ENCODE data around the gene PSAPL1. TPM values are rescaled to one million over a fixed set of nuclear protein-coding genes. Genes with fewer than 3 reads are reported as not detected.

The PSAPL1 gene
- total RNA-seq, 1 donor from 2014 or later: not detected

GRCh38 chr4:7430368-7430964 is 4.3 kb downstream of the PSAPL1 start:
- H3K36me3 Mint-ChIP-seq (ENCODE audit: low read depth, unreplicated experiment): no peaks in the 10 kb centered on the region
- Histone ChIP-seq H4K20me1 (ENCODE audit: insufficient read depth, low read length) (peaks cover 47% of the 10 kb centered on the region), H3K9me3 (ENCODE audit: insufficient read depth, low read depth, low read length) (no peaks in the 10 kb centered on the region), H3K4me2 (ENCODE audit: low read length) (no peak overlapping the region), H3K9ac (ENCODE audit: low read length) (no peak overlapping the region), H3K79me2 (ENCODE audit: insufficient read depth, low read length) (no peaks in the 10 kb centered on the region), H3K27ac (ENCODE audit: low read depth, low read length) (no peak overlapping the region), H3K27me3 (ENCODE audit: insufficient read depth, low read length) (peaks cover 3% of the 10 kb centered on the region), H3K4me3 (ENCODE audit: insufficient read depth, low read depth, low read length) (no peak overlapping the region), H3K36me3 (ENCODE audit: insufficient read depth, low read length) (no peaks in the 10 kb centered on the region), H2AFZ (ENCODE audit: low read depth, low read length) (no peak overlapping the region), H3K4me1 (ENCODE audit: insufficient read depth, low read length) (no peaks in the 10 kb centered on the region)
- FAIRE-seq (no peak), DNase-seq (ENCODE audit: low read depth) (no peak)
- H3K4me1 Mint-ChIP-seq (ENCODE audit: low read depth, unreplicated experiment): peaks cover 17% of the 10 kb centered on the region
- no peak overlapping the region for H3K4me3 Mint-ChIP-seq (ENCODE audit: unreplicated experiment)
- no peak for TF ChIP-seq CTCF (IDR thresholded peaks at IDR 0.05; ENCODE audit: insufficient read depth, low read depth, low read length)
- TF ChIP-seq EZH2 (IDR thresholded peaks at IDR 0.05; ENCODE audit: insufficient read depth, low read length): no peak
- peaks cover 30% of the 10 kb centered on the region for H3K27me3 Mint-ChIP-seq (ENCODE audit: low read depth, unreplicated experiment)
- no peaks in the 10 kb centered on the region for H3K9me3 Mint-ChIP-seq (ENCODE audit: unreplicated experiment)
- H3K27ac Mint-ChIP-seq (ENCODE audit: unreplicated experiment): no peak overlapping the region

- peaks cover 3% of the 10 kb centered on the region for H3K27me3 ChIP-seq (ENCODE audit: insufficient read depth, low read length)
- Mint-ChIP-seq H3K27me3 (ENCODE audit: low read depth, unreplicated experiment) (peaks cover 37% of the 10 kb centered on the region), H3K4me3 (ENCODE audit: unreplicated experiment) (no peak overlapping the region), H3K36me3 (ENCODE audit: low read depth, unreplicated experiment) (no peaks in the 10 kb centered on the region), H3K9me3 (ENCODE audit: unreplicated experiment) (no peaks in the 10 kb centered on the region), H3K4me1 (ENCODE audit: low read depth, unreplicated experiment) (peaks cover 11% of the 10 kb centered on the region), H3K27ac (ENCODE audit: unreplicated experiment) (no peak overlapping the region)
- H3K4me3 ChIP-seq (ENCODE audit: insufficient read depth, low read depth, low read length): no peak overlapping the region
- TF ChIP-seq CTCF (IDR thresholded peaks at IDR 0.05; ENCODE audit: insufficient read depth, low read depth, low read length) (no peak), EZH2 (IDR thresholded peaks at IDR 0.05; ENCODE audit: insufficient read depth, low read length) (no peak)
- H4K20me1 ChIP-seq (ENCODE audit: insufficient read depth, low read length): peaks cover 41% of the 10 kb centered on the region
- no peaks in the 10 kb centered on the region for H3K79me2 ChIP-seq (ENCODE audit: insufficient read depth, low read length)
- H3K4me2 ChIP-seq (ENCODE audit: low read length): no peak overlapping the region
- no peaks in the 10 kb centered on the region for H3K9me3 ChIP-seq (ENCODE audit: insufficient read depth, low read depth, low read length)
- H2AFZ ChIP-seq (ENCODE audit: low read depth, low read length): no peak overlapping the region
- FAIRE-seq: no peak
- H3K9ac ChIP-seq (ENCODE audit: low read length): no peak overlapping the region
- no peaks in the 10 kb centered on the region for H3K36me3 ChIP-seq (ENCODE audit: insufficient read depth, low read length)
- DNase-seq (ENCODE audit: low read depth): no peak
- no peaks in the 10 kb centered on the region for H3K4me1 ChIP-seq (ENCODE audit: insufficient read depth, low read length)
- no peak overlapping the region for H3K27ac ChIP-seq (ENCODE audit: low read depth, low read length)
Measured at GRCh38 chr4:7429601-7430078, 5.1 kb downstream of the PSAPL1 start.

GRCh38 chr4:7429069-7429416 is 5.7 kb downstream of the PSAPL1 start:
- TF ChIP-seq CTCF (IDR thresholded peaks at IDR 0.05; ENCODE audit: insufficient read depth, low read depth, low read length): no peak
- TF ChIP-seq EZH2 (IDR thresholded peaks at IDR 0.05; ENCODE audit: insufficient read depth, low read length): no peak
- Histone ChIP-seq H4K20me1 (ENCODE audit: insufficient read depth, low read length) (peaks cover 39% of the 10 kb centered on the region), H3K4me1 (ENCODE audit: insufficient read depth, low read length) (no peaks in the 10 kb centered on the region), H3K4me2 (ENCODE audit: low read length) (no peak overlapping the region), H3K79me2 (ENCODE audit: insufficient read depth, low read length) (no peaks in the 10 kb centered on the region), H2AFZ (ENCODE audit: low read depth, low read length) (no peak overlapping the region), H3K36me3 (ENCODE audit: insufficient read depth, low read length) (no peaks in the 10 kb centered on the region), H3K27ac (ENCODE audit: low read depth, low read length) (no peak overlapping the region), H3K27me3 (ENCODE audit: insufficient read depth, low read length) (peaks cover 3% of the 10 kb centered on the region), H3K9me3 (ENCODE audit: insufficient read depth, low read depth, low read length) (no peaks in the 10 kb centered on the region), H3K4me3 (ENCODE audit: insufficient read depth, low read depth, low read length) (no peak overlapping the region), H3K9ac (ENCODE audit: low read length) (no peak overlapping the region)
- Mint-ChIP-seq H3K27me3 (ENCODE audit: low read depth, unreplicated experiment) (peaks cover 37% of the 10 kb centered on the region), H3K4me1 (ENCODE audit: low read depth, unreplicated experiment) (peaks cover 11% of the 10 kb centered on the region), H3K27ac (ENCODE audit: unreplicated experiment) (no peak overlapping the region), H3K36me3 (ENCODE audit: low read depth, unreplicated experiment) (no peaks in the 10 kb centered on the region), H3K9me3 (ENCODE audit: unreplicated experiment) (no peaks in the 10 kb centered on the region), H3K4me3 (ENCODE audit: unreplicated experiment) (no peak overlapping the region)
- DNase-seq (ENCODE audit: low read depth) (no peak), FAIRE-seq (no peak)

Measured in astrocyte (in vitro differentiated cells and primary cell).